Neuronal stem cell (in vitro differentiated cells): Measurements from ENCODE around the gene FBXW10B.
"Not testable (repeated sequence)": the region's sequence is repeated elsewhere in the genome, so short reads cannot be mapped to it uniquely, and the experiment has no call there.

Experiments used
- DNase-seq: peaks from one replicate; pipeline ENCODE4 v3.0.0-alpha.2; 2013; ENCODE audit warnings: low spot score
- H2AFZ ChIP-seq: one replicate; pipeline ENCODE4 v1.6.1; 2013; ENCODE audit warnings: mild to moderate bottlenecking, low read length, inconsistent platforms
- H2AK5ac ChIP-seq: 2 replicates; pipeline ENCODE4 v1.6.1; 2013; ENCODE audit warnings: low read depth, mild to moderate bottlenecking, inconsistent platforms, low read length, moderate library complexity, mixed read lengths
- H2BK120ac ChIP-seq: 2 replicates; pipeline ENCODE4 v1.6.1; 2013; ENCODE audit warnings: low read depth, mild to moderate bottlenecking, inconsistent platforms, low read length, moderate library complexity, mixed read lengths
- H2BK12ac ChIP-seq: one replicate; pipeline ENCODE4 v1.6.1; 2013; ENCODE audit warnings: low read length, inconsistent platforms
- H2BK15ac ChIP-seq: 2 replicates; pipeline ENCODE4 v1.6.1; 2013; ENCODE audit warnings: mild to moderate bottlenecking, low read length, inconsistent platforms, mixed read lengths
- H2BK5ac ChIP-seq: one replicate; pipeline ENCODE4 v1.6.1; 2013; ENCODE audit warnings: inconsistent platforms, mild to moderate bottlenecking, low read length, moderate library complexity
- H3K14ac ChIP-seq: one replicate; pipeline ENCODE4 v1.6.1; 2013; ENCODE audit warnings: low read length, inconsistent platforms
- H3K18ac ChIP-seq: 2 replicates; pipeline ENCODE4 v1.6.1; 2013; ENCODE audit warnings: low read length, inconsistent platforms
- H3K23ac ChIP-seq: 2 replicates; pipeline ENCODE4 v1.6.1; 2013; ENCODE audit warnings: low read depth, mild to moderate bottlenecking, mixed read lengths, low read length, inconsistent platforms; ENCODE audit not compliant: poor library complexity
- H3K27ac ChIP-seq: replicated peaks from 3 replicates; pipeline ENCODE4 v1.5.1; 2013; ENCODE audit warnings: low read length, inconsistent platforms
- H3K27me3 ChIP-seq, 3 experiments: 2 replicates each; pipeline ENCODE4 v1.6.1; 2013; ENCODE audit warnings: low read length in 3 of 3, mild to moderate bottlenecking in 2 of 3, inconsistent platforms in 1 of 3, low read depth in 1 of 3, mixed read lengths in 1 of 3, moderate library complexity in 1 of 3; ENCODE audit not compliant: control insufficient read depth in 3 of 3, insufficient read depth in 3 of 3
- H3K36me3 ChIP-seq, 2 donors: replicated peaks in 1 of 2; 2 replicates each; pipeline ENCODE4 v1.6.1; 2013; ENCODE audit warnings: low read length in 2 of 2; ENCODE audit not compliant: control insufficient read depth in 2 of 2, insufficient read depth in 2 of 2
- H3K4ac ChIP-seq: 2 replicates; pipeline ENCODE4 v1.6.1; 2013; ENCODE audit warnings: inconsistent platforms, mild to moderate bottlenecking, low read length, moderate library complexity
- H3K4me1 ChIP-seq, 2 donors: 1 replicate in 1 of 2; 2 replicates in 1 of 2; pipeline ENCODE4 v1.6.1; 2013; ENCODE audit warnings: low read length in 2 of 2, low read depth in 1 of 2; ENCODE audit not compliant: control insufficient read depth in 2 of 2, insufficient read depth in 1 of 2
- H3K4me2 ChIP-seq: one replicate; pipeline ENCODE4 v1.6.1; 2013; ENCODE audit warnings: mild to moderate bottlenecking, low read length, inconsistent platforms; ENCODE audit not compliant: insufficient read depth, poor library complexity, severe bottlenecking
- H3K4me3 ChIP-seq, 2 donors: 2 replicates each; pipeline ENCODE4 v1.5.1; 2013; ENCODE audit warnings: low read length in 2 of 2, mild to moderate bottlenecking in 2 of 2, inconsistent platforms in 1 of 2, moderate library complexity in 1 of 2
- H3K79me1 ChIP-seq: one replicate; pipeline ENCODE4 v1.6.1; 2013; ENCODE audit warnings: low read depth, mild to moderate bottlenecking, inconsistent platforms, low read length, moderate library complexity
- H3K9ac ChIP-seq: one replicate; pipeline ENCODE4 v1.6.1; 2013; ENCODE audit warnings: mild to moderate bottlenecking, low read depth, low read length, inconsistent platforms; ENCODE audit not compliant: poor library complexity
- H3K9me3 ChIP-seq, 2 donors: replicated peaks in 1 of 2; 2 replicates each; pipeline versions ENCODE3 to v1.6.1; 2013; ENCODE audit warnings: low read length in 2 of 2, mild to moderate bottlenecking in 2 of 2, inconsistent platforms in 1 of 2, low read depth in 1 of 2, mixed read lengths in 1 of 2, moderate library complexity in 1 of 2; ENCODE audit not compliant: control insufficient read depth in 2 of 2, insufficient read depth in 1 of 2
- H4K8ac ChIP-seq: one replicate; pipeline ENCODE4 v1.6.1; 2013; ENCODE audit warnings: low read depth, mild to moderate bottlenecking, inconsistent platforms, low read length, moderate library complexity
- H4K91ac ChIP-seq: one replicate; pipeline ENCODE4 v1.6.1; 2013; ENCODE audit warnings: low read length, low read depth, mild to moderate bottlenecking, inconsistent platforms; ENCODE audit not compliant: poor library complexity
- WGBS, 2 donors: extraction: QIAGEN DNeasy Blood & Tissue Kit; methylation state at CpG; one replicate each; pipeline ENCODE4 v1.1.7; 2013; ENCODE audit warnings: missing lambda C conversion rate in 2 of 2, mixed read lengths in 1 of 2; ENCODE audit not compliant: insufficient read length in 2 of 2, insufficient replicate concordance in 1 of 2; ENCODE audit errors: extremely low coverage in 2 of 2; 5-methylcytosine and 5-hydroxymethylcytosine counted together

The FBXW10B gene

DNA sequence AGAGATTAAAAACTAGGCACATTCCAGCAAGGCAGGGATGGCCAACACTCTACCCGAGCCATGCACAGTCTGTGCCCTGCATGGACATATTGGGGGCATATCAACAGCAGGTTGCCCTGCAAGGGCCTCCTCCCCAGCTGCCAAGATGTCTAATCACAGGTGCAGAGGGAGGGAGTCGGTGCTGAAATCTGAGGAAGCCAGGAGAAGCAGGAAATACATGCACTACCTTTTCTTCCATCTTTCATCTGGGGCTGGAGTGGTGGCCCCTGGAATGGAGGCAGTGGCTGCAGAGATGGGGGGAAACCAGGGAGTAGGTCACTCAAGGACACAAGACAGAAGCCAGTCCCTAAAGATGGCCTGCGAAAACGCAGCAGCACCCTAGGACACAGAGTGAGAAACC, 3.8 kb upstream of the FBXW10B start:
- H3K36me3 ChIP-seq, H2BK12ac ChIP-seq, H2BK5ac ChIP-seq, H3K27me3 ChIP-seq, H3K27ac ChIP-seq, H3K18ac ChIP-seq, H3K4me1 ChIP-seq, H2BK120ac ChIP-seq, H3K4me2 ChIP-seq, H3K23ac ChIP-seq, H4K91ac ChIP-seq, H3K4me3 ChIP-seq, H2BK15ac ChIP-seq, DNase-seq, H3K4ac ChIP-seq, H3K14ac ChIP-seq, H2AFZ ChIP-seq, H3K79me1 ChIP-seq, H4K8ac ChIP-seq, H2AK5ac ChIP-seq, H3K9ac ChIP-seq, H3K9me3 ChIP-seq: not testable (repeated sequence)
- no CpG with 5 or more reads among the region's 4 CpGs for WGBS, 2 donors

DNA sequence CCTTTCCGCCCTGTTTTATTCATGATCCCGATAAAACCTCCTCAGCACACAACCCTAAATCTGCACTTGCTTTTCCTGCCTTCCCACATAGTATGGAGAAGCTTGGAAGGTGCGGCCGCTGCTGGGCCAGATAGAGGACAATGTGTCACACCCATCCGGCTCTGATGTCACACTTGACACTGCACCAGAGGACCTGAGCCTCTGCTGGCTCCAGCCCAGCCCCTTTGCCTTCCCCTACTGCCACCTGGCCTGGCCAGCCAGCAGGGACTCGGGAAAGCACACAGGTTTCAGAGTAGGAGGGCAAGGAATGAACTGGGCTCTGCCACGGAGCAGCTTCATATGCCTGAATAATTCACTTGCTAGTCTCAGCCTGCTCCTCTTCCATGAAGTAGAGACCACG, 2.6 kb upstream of the FBXW10B start:
- H2BK120ac ChIP-seq, H2BK5ac ChIP-seq, DNase-seq, H3K27me3 ChIP-seq, H3K27ac ChIP-seq, H4K8ac ChIP-seq, H2BK15ac ChIP-seq, H3K36me3 ChIP-seq, H2AFZ ChIP-seq, H3K18ac ChIP-seq, H3K14ac ChIP-seq, H2AK5ac ChIP-seq, H2BK12ac ChIP-seq, H3K79me1 ChIP-seq, H3K9me3 ChIP-seq, H3K4ac ChIP-seq, H3K4me2 ChIP-seq, H3K4me3 ChIP-seq, H3K4me1 ChIP-seq, H3K23ac ChIP-seq, H4K91ac ChIP-seq, H3K9ac ChIP-seq: not testable (repeated sequence)
- WGBS, 2 donors = no CpG with 5 or more reads among the region's 8 CpGs

- H3K18ac ChIP-seq, H2AFZ ChIP-seq, H2BK12ac ChIP-seq, DNase-seq, H3K36me3 ChIP-seq, H4K8ac ChIP-seq, H3K4me1 ChIP-seq, H2AK5ac ChIP-seq, H3K4me3 ChIP-seq, H4K91ac ChIP-seq, H3K27me3 ChIP-seq, H3K4me2 ChIP-seq, H3K4ac ChIP-seq, H2BK5ac ChIP-seq, H3K23ac ChIP-seq, H3K9ac ChIP-seq, H3K79me1 ChIP-seq, H2BK15ac ChIP-seq, H3K27ac ChIP-seq, H2BK120ac ChIP-seq, H3K9me3 ChIP-seq, H3K14ac ChIP-seq: not testable (repeated sequence)
- WGBS, 2 donors = no CpG with 5 or more reads among the region's 4 CpGs
These were observed 2.7 kb downstream of the FBXW10B start for GRCh38 chr17:15616828-15617227.

- H4K8ac ChIP-seq, H3K4me3 ChIP-seq, H3K36me3 ChIP-seq, DNase-seq, H2BK5ac ChIP-seq, H3K14ac ChIP-seq, H2BK15ac ChIP-seq, H3K18ac ChIP-seq, H3K79me1 ChIP-seq, H3K27me3 ChIP-seq, H3K4me2 ChIP-seq, H2BK12ac ChIP-seq, H3K27ac ChIP-seq, H2AFZ ChIP-seq, H2BK120ac ChIP-seq, H2AK5ac ChIP-seq, H3K23ac ChIP-seq, H3K9me3 ChIP-seq, H3K9ac ChIP-seq, H3K4ac ChIP-seq, H3K4me1 ChIP-seq, H4K91ac ChIP-seq: not testable (repeated sequence)
- WGBS, 2 donors = no CpG with 5 or more reads among the region's 6 CpGs
These were observed 3.7 kb downstream of the FBXW10B start for GRCh38 chr17:15615850-15616249.
